SJCRH30 (cell line): ENCODE results near the gene HOXA7. TPM values are rescaled to one million over a fixed set of nuclear protein-coding genes. Genes with fewer than 3 reads are reported as not detected.

Experiments
- DNase-seq, 2 experiments: peaks; one replicate each; pipeline ENCODE4 v3.0.0-alpha.2; 2015 to 2020
- H3K27ac ChIP-seq: fragments of 250-450 bp; sonication (Bioruptor Pico); 2 replicates; pipeline ENCODE4 v1.5.1; 2020; ENCODE audit warnings: mild to moderate bottlenecking, moderate library complexity
- H3K27me3 ChIP-seq: fragments of 250-450 bp; sonication (Bioruptor Pico); 2 replicates; pipeline ENCODE4 v1.5.1; 2020; ENCODE audit warnings: mild to moderate bottlenecking, moderate library complexity
- H3K36me3 ChIP-seq: fragments of 250-450 bp; sonication (Bioruptor Pico); 2 replicates; pipeline ENCODE4 v1.5.1; 2020; ENCODE audit warnings: mild to moderate bottlenecking, moderate library complexity
- H3K4me1 ChIP-seq: fragments of 250-450 bp; sonication (Bioruptor Pico); 2 replicates; pipeline ENCODE4 v1.5.1; 2020; ENCODE audit warnings: mild to moderate bottlenecking, moderate library complexity
- H3K4me3 ChIP-seq: fragments of 250-450 bp; sonication (Bioruptor Pico); 2 replicates; pipeline ENCODE4 v1.5.1; 2020; ENCODE audit warnings: mild to moderate bottlenecking, moderate library complexity
- H3K9me3 ChIP-seq: fragments of 250-450 bp; sonication (Bioruptor Pico); replicated peaks from 2 replicates; pipeline ENCODE4 v1.5.1; 2020; ENCODE audit warnings: mild to moderate bottlenecking, moderate library complexity
- total RNA-seq: library from RNA; depleted of rRNA; stranded (reverse); fragments of >200 nt; shearing (Covaris generic); gene quantifications from 2 replicates; pipeline ENCODE4 v1.2.3, GENCODE V29; 2014

The HOXA7 gene
- total RNA-seq, 1 experiment from 2014 or later = 40.4 TPM

DNA sequence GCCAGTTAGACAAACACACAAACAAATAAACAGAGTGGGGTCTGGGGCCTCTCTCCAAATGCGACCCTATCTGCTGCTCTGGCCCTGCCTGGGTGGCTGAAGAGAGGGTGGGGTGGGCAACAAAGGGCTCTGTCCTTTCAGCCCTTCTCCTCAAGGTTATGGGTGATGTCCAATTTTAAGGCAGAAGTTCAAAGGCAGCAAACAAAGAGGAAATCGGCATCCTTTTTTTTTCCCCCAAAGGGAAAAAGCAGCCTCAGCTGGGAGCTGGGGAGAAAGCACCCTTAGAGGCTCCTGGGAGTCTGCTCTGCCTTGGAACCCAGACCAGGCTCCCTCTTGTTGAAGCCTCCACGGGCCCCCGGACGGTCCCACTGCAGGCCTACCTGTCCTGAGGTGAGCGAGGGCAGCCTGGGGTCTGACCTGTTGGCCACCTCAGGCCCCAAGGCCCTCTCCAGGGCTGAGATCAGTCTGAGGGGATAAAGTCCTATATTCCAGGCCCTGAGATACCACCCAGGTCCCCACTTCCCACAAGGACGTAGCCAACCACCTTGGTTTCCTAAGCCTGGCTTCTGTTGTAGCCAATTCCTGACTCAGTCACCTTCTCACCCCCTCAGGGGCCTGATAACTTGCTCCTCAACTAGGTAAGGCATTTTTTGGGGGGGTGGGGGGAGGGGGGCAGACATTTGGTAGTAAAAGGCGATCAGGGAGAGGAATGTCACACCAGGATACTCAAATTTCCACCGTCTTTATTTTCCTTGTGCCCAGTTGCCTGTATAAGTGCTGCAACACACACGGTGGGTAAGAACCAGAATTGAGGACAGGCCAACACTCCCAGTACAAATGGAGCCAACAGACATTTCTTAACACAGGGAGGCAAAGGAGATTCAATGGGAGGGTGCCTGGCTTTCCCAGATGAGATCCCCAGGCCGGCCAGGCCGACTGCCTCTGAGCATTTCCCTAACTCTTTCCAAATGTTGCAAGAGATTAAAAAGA lies 24.3 kb upstream of the HOXA7 start:
- Histone ChIP-seq H3K4me1 (no peaks in the 10 kb centered on the region), H3K4me3 (no peak overlapping the region)

DNA sequence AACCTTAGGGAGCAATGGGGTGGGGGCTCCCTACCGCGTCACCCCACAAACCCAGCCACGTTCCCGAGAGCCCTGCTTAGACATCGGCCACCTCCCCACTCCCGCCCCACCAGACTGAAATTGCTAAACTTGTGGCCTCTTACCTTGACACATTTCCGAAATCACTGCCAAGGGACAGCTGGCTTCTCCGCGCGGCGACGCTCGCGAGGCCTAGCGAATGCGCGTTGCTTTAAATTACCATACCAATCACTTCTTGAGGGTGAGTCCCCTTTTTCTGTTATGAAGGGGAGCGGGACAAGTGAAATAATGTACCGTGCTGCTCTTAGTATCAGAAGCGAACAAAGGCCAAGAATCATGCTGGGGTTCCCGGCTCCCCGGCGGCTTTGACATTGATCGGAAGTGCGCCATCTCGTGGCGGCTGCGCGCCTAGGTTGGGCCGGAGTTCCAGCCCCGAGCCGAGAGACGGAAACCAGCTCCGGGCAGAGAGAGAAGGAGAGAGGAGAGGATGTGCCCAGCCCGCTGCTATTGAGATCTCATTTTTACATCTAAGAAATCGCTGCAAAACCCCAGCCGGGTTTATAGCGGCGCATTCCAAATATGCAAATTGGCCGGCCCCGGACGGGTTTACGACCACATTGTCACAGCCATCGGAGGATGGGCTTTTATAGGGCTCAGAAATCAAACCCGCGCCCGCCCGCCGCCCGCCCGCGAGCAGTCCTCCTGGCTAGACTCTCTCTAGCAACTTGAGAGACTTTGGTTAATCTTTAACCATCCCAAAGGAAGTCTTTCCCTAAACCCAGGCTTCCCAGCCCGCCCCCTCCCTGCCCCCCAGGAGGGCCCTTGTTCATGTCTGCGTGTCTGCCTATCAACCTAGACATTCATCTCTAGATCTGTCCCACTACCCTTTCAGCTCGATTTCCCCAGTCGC lies 23.3 kb upstream of the HOXA7 start:
- Histone ChIP-seq H3K36me3 (no peaks in the 10 kb centered on the region), H3K9me3 (no peaks in the 10 kb centered on the region), H3K27ac (no peak overlapping the region), H3K4me3 (no peak overlapping the region), H3K27me3 (0 out of 2 replicates have a peak, but pooled peaks cover 5% of the 10 kb centered on the region), H3K4me1 (no peaks in the 10 kb centered on the region)
- no peak for DNase-seq

More for the DNA sequence above, 24.3 kb upstream of the HOXA7 start:
- DNase-seq = no peak
- no peaks in the 10 kb centered on the region for H3K36me3 ChIP-seq
- no peaks in the 10 kb centered on the region for H3K9me3 ChIP-seq
- no peak overlapping the region for H3K27ac ChIP-seq
- H3K27me3 ChIP-seq = 0 out of 2 replicates have a peak, but pooled peaks cover 5% of the 10 kb centered on the region

DNA sequence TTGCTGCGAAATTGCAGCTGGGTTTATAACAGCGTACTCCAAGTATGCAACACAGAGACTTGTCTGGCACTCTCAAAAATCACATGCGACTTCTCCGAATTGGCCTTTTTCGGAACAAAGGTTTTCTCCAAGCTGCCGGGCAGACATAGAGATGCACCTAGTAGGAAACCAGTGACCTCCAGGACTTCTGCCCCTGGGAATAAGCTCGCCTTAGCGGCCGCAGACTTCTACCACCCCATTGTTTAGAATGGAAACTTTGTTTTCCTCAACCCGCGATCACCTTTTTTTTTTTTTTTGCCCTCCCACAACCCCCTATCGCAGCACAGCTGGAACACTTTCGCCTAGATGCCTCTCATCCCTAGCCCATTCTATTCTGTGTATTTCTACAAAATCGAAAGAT lies 22.6 kb upstream of the HOXA7 start:
- Histone ChIP-seq H3K4me1 (no peaks in the 10 kb centered on the region), H3K36me3 (no peaks in the 10 kb centered on the region), H3K9me3 (no peaks in the 10 kb centered on the region), H3K27ac (no peak overlapping the region), H3K4me3 (no peak overlapping the region), H3K27me3 (0 out of 2 replicates have a peak, but pooled peaks cover 5% of the 10 kb centered on the region)
- no peak for DNase-seq

DNA sequence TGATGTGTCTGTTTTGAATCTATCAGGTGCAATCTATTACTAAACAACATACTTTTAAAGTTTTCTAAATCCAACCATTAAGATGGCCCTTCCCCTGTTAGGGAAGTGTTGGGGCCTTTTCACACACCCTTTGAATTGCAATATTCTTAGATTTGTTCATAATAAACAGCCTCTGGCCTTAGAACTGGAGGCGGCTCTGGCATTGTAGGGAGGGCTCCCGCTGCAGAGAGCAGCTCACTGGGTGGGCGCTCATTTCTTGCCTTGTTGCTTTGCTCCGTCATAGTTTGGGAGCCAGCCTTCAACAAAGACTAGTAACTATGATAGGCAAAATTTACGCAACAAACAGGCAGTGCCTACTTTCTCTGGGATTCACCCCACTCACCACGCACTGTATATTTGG lies 21.9 kb upstream of the HOXA7 start:
- no peaks in the 10 kb centered on the region for H3K9me3 ChIP-seq
- H3K4me1 ChIP-seq = no peaks in the 10 kb centered on the region
- no peak overlapping the region for H3K27ac ChIP-seq
- no peaks in the 10 kb centered on the region for H3K36me3 ChIP-seq
- H3K4me3 ChIP-seq = no peak overlapping the region
- 0 out of 2 replicates have a peak, but pooled peaks cover 5% of the 10 kb centered on the region for H3K27me3 ChIP-seq
- DNase-seq = no peak

DNA sequence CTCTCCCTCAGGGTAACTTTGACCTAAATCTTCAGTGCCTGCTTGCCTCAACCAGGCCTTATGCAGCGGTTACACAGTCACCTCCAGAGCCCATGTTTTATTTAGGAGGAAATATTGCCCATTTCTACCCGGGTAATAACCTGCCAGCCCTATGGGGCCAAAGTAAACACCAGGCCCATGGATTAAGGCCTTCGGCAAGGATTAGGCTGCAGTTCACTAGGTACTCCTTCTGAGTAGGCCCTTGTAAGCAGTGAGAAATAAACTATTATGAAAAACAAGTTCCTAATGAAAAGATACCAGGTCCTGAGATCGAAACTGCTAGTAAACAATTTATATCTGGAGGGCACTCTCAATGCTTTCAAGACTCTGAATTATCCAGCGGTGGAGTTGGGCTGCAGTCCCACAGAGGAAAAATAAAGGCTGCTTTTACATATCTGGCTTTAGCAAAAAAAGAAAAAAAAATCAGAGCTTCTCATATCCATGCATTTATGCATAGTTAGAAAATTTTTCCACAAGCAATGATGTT lies 21.4 kb upstream of the HOXA7 start:
- DNase-seq = no peak
- Histone ChIP-seq H3K27me3 (0 out of 2 replicates have a peak, but pooled peaks cover 5% of the 10 kb centered on the region), H3K4me1 (no peaks in the 10 kb centered on the region), H3K36me3 (no peaks in the 10 kb centered on the region), H3K9me3 (no peaks in the 10 kb centered on the region), H3K4me3 (no peak overlapping the region), H3K27ac (no peak overlapping the region)

DNA sequence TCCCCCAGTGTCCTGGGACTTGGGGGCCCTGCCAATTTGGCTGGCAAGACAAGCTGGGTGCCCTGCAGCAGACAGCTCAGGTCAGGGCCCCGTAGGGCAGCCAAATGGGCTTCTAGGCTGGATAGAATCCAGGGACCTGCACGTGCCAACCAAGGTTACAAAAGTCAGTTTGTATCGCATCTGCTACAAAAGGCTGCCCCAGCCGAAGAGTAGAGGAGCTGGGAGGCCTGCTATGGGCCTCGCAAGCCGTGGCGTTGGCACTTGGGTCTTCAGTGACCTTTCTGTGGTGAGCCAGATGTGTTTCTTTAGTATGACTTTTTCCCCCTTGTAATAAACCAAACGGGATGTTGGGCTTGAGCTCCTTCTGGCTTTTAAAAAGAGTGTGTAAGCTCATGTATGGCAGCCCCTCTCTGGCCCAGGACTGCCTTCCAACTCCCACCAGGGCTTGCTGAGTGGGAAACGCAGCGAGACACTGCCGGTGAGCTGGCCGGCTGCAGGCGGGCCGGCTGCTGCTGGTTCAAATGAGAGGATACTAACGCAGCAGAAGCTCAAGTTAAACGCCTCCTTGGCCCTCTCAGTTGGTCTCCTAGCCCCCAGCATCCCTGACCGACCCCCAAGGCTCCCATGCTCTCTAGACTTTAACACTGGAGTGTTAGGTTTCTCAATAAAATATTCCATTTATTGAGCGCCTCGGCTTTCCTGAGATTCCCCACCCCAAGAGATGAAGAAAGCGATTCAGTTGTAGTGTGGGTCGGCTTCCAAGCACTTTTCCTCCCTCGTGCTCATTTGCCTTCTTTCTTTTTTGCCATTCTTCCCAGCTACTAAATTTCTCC lies 20.7 kb upstream of the HOXA7 start:
- Histone ChIP-seq H3K4me1 (peaks cover 2% of the 10 kb centered on the region), H3K9me3 (no peaks in the 10 kb centered on the region), H3K36me3 (no peaks in the 10 kb centered on the region), H3K27ac (no peak overlapping the region), H3K4me3 (no peak overlapping the region), H3K27me3 (0 out of 2 replicates have a peak, but pooled peaks cover 5% of the 10 kb centered on the region)
- DNase-seq = no peak

DNA sequence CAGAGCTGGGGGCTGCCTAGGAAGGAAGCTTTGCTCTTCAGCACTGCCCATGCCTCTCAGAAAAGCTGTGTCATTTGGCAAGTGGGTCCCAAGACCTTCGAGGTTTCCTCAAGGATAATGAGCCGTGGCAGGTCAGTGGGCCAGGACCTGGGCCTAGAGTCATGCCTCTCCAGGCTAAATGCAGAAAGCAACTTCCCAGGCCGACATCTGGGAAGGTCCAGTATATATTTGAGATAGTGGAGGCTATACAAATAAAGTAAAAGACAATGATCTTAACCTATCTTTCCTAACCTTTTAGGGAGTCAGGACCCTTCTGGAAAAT lies 20.0 kb upstream of the HOXA7 start:
- Histone ChIP-seq H3K9me3 (no peaks in the 10 kb centered on the region), H3K36me3 (no peaks in the 10 kb centered on the region; the same call in 1 of the 2 replicates), H3K4me1 (peaks cover 7% of the 10 kb centered on the region), H3K27me3 (0 out of 2 replicates have a peak, but pooled peaks cover 5% of the 10 kb centered on the region), H3K27ac (no peak overlapping the region), H3K4me3 (no peak overlapping the region)
- no peak for DNase-seq

DNA sequence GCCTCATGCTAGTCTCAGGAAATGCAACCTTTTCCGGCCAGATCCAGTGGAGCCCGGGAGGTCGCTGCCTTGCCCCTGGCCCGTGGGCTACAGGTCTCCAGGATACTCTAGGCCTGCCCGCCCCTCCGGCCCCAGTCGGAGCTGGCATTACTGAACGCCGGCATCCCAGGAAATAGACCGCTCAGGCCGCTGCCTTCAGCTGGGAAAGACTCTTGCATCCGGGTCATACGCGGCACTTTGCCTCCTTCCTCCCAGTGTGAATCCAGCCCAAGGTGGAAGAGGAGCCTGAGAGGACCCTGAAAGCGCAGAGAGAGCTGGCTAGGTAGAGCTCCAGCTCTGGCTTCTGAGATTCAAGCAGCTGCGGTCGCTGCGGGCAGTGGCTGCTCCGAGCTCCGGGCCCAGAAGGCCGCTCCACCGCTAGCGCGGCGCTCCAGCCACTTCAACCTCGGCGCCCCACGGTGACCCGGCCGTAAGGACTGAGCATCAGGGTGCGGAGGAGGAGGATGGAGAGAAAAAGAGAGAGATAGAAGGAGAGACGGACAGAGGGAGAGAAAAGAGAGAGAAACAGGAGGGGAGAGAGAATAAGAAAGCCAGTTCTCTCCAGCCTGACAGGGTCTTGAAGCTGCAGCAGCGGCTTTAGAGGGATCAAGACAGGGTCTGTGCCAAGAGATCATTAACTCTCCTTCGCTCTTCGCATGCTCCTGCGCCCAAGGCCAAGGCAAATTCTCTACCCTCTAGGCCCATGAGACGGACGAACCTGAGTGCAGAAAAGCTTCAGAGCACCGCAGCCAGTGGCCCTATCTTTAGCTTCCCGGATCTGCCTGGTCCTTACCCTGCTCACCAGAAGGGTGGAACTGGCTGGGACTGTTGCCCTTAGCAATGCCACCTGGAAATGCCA lies 19.4 kb upstream of the HOXA7 start:
- H3K27me3 ChIP-seq = 0 out of 2 replicates have a peak, but pooled peaks cover 5% of the 10 kb centered on the region
- H3K4me1 ChIP-seq = peaks cover 8% of the 10 kb centered on the region
- no peak overlapping the region for H3K4me3 ChIP-seq

DNA sequence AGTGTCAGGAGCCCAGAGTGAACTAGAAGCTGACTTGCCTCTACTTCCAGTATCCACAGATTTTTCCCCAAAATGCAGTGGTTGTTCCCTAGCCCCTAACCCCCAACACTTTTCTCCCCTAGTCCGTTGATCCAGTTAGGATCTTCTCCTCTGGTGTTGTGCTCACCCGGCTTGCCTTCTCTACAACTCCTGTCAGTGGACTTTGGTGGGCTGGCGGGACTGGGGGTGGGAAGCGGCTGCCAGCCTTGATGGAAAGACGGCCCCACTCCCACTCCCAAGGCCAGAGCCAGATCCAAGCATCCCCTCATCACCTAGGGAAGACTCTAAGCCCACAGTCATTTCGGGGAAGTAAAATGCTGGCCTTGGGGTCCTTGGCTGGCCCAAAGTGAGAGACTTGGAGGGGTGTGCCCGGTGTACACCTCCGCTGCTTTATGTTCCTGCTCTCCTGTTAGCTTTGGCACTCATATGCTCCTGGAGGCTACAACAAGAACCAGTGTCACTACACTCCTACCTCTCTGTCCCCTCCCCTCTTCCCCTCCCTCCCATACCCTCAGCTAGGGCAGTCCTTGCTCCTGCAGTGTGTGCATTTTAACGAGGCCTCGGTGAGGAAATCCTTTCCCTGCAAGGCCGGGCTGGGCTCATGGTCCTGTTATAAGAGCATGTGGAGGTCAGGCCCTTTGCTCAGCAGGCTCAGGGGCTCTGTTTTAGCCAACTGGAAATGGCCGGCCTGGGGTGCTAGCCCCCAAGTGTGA lies 18.6 kb upstream of the HOXA7 start:
- DNase-seq = no peak
- 0 out of 2 replicates have a peak, but pooled peaks cover 5% of the 10 kb centered on the region for H3K27me3 ChIP-seq
- H3K36me3 ChIP-seq = peaks cover 5% of the 10 kb centered on the region; the same call in 1 of the 2 replicates
- no peak overlapping the region for H3K27ac ChIP-seq
- no peaks in the 10 kb centered on the region for H3K9me3 ChIP-seq
- no peak overlapping the region for H3K4me3 ChIP-seq
- H3K4me1 ChIP-seq = peaks cover 8% of the 10 kb centered on the region

More for the DNA sequence above, 19.4 kb upstream of the HOXA7 start:
- Histone ChIP-seq H3K27ac (no peak overlapping the region), H3K36me3 (peaks cover 5% of the 10 kb centered on the region; the same call in 1 of the 2 replicates), H3K9me3 (no peaks in the 10 kb centered on the region)
- no peak for DNase-seq

DNA sequence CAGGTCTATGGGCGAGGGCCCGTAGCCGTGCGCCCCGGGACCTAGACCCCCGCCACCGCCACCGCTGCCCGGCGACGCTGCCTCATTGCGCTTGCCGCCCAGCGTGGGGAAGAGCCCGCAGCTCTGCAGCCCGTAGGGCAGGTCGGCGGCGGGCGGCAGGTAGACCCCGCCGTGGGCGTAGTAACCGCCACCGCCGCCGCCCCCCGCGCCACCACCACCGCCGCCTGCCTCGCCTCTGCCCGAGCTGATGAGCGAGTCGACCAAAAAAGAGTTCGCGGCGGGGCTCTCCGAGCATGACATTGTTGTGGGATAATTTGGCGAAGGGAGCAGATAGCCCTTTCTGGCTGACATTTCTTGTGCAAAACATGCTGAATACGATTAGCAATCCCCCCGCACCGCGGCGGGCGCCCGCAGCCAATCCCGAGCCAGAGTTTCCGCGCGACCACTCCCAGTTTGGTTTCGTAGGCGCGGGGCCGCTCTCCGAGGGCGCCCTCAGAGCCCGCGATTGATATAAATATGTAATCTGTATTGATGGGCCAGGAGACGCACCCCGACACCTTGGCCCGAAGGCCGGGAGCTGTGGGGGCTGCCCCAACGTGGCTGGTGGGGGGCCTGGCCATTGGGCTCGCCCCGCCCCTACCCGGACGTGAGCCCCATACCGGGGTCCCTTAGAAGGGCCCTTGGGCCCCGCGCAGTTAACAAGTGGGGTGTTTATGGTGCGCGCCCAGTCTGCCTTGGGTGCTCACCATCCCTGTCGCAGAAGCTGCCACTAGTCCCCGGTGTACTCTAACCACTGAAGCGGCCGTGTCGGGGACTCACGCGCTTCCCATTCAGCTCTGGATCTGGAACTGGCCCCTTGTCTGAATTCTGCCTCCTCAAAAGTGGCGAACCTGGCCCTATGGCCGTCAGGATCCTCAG lies 17.7 kb upstream of the HOXA7 start, which contains the start of gene HOXA10:
HOXA10 (minus strand) TSS at position 365 of the 918 bp plus-strand sequence; CDS start at position 351, 14 bp downstream.
- H3K36me3 ChIP-seq = peaks cover 5% of the 10 kb centered on the region; the same call in 1 of the 2 replicates
- H3K4me3 ChIP-seq = peak within 1 kb of the TSS; percentile 84
- no peaks in the 10 kb centered on the region for H3K9me3 ChIP-seq
- peaks cover 8% of the 10 kb centered on the region for H3K4me1 ChIP-seq
- DNase-seq = peak in 1 of 2 experiments; percentile 40
- H3K27me3 ChIP-seq = 0 out of 2 replicates have a peak, but pooled peaks cover 5% of the 10 kb centered on the region
- peak within 1 kb of the TSS; percentile 82 for H3K27ac ChIP-seq

DNA sequence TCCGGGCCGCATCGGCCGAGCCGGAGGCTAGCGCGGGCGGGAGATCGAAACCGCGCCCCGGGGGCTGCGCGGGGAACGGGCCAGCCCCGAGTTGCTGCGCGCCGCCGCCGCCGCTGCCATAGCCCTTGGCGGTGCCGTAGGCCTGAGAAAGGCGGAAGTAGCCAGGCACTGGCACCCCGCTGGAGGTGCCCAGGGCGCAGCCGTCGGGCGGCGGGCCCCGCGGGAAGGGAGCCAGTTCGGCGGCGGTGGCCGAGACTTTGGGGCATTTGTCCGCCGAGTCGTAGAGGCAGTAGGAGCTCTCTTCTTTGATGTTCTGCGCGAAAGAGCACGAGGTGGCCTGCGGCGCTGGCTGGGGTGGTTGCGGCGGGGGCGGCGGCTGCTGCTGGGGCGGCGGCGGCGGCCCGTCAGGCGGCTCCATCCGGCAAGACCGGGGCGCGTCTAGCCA lies 17.1 kb upstream of the HOXA7 start:
- Histone ChIP-seq H3K9me3 (no peaks in the 10 kb centered on the region), H3K27ac (peak overlapping the region; percentile 82), H3K36me3 (peaks cover 5% of the 10 kb centered on the region; the same call in 1 of the 2 replicates), H3K4me3 (peak overlapping the region; percentile 84), H3K4me1 (peaks cover 8% of the 10 kb centered on the region), H3K27me3 (0 out of 2 replicates have a peak, but pooled peaks cover 5% of the 10 kb centered on the region)
- peak in 1 of 2 experiments; percentile 46 for DNase-seq
